Measurements from ENCODE around the gene ZEB1. TPM values are rescaled to one million over a fixed set of nuclear protein-coding genes. Genes with fewer than 3 reads are reported as not detected.

The ZEB1 gene
- total RNA-seq, 1 donor from 2014 or later, result 85.4 TPM

DNA sequence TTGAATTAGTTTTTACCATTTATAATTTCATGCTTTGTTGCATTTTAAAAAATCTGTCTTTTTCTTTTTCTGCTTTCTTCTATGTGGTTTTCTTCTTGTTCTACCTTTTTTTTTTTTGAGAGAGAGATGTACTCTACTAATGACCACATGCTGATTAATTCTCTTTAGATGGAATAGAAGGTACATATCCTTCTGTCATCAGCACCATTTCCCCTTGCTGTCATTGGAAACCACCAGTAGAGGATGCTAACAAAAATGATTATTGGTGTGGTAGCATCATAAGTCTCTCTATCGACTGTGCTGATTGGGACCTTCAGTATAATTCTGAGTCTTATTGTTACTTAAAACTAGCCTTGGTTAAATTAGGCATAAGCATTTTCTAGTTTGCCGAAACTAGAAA, 3.6 kb downstream of the ZEB1 start:
- Histone ChIP-seq H3K36me3 (no peaks in the 10 kb centered on the region), H3K27ac (replicated peaks) (peak overlapping the region; percentile 98), H3K4me3 (peak overlapping the region; percentile 96), H3K27me3 (ENCODE audit: low read depth) (no peaks in the 10 kb centered on the region), H3K9me3 (replicated peaks) (no peaks in the 10 kb centered on the region), H3K4me1 (peaks cover 80% of the 10 kb centered on the region)
- intact Hi-C loops (cut with micrococcal nuclease), result loop anchor here (5.0 kb wide), 1 partner anchor 485 kb away; no protein-coding TSS in a partner anchor
- no peak for DNase-seq
- TF ChIP-seq, protein P1, sequence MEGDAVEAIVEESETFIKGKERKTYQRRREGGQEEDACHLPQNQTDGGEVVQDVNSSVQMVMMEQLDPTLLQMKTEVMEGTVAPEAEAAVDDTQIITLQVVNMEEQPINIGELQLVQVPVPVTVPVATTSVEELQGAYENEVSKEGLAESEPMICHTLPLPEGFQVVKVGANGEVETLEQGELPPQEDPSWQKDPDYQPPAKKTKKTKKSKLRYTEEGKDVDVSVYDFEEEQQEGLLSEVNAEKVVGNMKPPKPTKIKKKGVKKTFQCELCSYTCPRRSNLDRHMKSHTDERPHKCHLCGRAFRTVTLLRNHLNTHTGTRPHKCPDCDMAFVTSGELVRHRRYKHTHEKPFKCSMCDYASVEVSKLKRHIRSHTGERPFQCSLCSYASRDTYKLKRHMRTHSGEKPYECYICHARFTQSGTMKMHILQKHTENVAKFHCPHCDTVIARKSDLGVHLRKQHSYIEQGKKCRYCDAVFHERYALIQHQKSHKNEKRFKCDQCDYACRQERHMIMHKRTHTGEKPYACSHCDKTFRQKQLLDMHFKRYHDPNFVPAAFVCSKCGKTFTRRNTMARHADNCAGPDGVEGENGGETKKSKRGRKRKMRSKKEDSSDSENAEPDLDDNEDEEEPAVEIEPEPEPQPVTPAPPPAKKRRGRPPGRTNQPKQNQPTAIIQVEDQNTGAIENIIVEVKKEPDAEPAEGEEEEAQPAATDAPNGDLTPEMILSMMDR (IDR thresholded peaks at IDR 0.05; ENCODE audit: borderline replicate concordance), result peak; percentile 54

DNA sequence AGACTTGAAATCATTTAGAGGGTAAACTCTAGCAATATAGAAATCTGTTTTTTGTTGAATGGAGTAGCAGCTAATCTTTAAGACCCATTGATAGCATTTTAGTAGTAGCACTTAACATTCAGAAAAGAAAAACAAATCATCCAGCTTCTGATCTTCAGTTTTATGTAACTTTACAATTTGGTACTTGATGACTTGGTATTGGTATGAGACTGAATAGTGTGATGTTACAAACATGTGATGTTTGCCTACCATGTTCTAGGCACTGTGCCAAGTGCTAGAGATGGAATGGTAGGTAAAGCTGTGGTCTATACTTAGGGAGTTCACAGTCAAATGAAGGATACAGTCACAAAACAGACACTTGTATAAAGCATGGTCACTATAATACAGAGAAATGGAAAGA, 21.3 kb downstream of the ZEB1 start:
- TF ChIP-seq, protein P1 (IDR thresholded peaks at IDR 0.05; ENCODE audit: borderline replicate concordance), result no peak
- peaks cover 52% of the 10 kb centered on the region for H3K4me1 ChIP-seq

DNA sequence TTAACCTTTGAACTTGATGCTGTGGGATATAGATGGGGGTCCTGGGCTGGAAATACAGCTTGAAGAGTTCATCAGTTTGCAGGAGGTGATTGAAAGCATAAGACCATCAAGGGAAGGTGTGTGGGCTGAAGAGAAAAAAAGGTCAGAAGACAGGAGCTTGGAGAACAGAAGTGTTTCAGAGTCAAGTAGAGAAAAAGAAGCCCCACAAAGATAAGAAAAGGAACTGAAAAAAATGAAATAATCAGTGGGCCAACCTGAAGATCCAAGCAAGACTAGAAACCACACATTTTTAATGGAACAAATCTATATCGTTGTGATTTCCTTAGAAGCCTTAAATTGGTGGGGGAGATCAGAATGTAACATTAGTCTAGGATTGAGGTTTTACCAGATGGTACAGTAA, 22.5 kb downstream of the ZEB1 start:
- peaks cover 64% of the 10 kb centered on the region for H3K4me1 ChIP-seq
- H3K4me3 ChIP-seq, result no peak overlapping the region
- intact Hi-C loops (cut with micrococcal nuclease), result no loop called here
- no peaks in the 10 kb centered on the region for H3K9me3 ChIP-seq (replicated peaks)
- DNase-seq, result no peak
- TF ChIP-seq, protein P1 (IDR thresholded peaks at IDR 0.05; ENCODE audit: borderline replicate concordance), result no peak
- H3K27ac ChIP-seq (replicated peaks), result no peak overlapping the region
- no peaks in the 10 kb centered on the region for H3K27me3 ChIP-seq (ENCODE audit: low read depth)
- H3K36me3 ChIP-seq, result no peaks in the 10 kb centered on the region

More for the DNA sequence above, 21.3 kb downstream of the ZEB1 start:
- no peak for DNase-seq
- H3K36me3 ChIP-seq, result no peaks in the 10 kb centered on the region
- H3K27me3 ChIP-seq (ENCODE audit: low read depth), result no peaks in the 10 kb centered on the region
- H3K4me3 ChIP-seq, result no peak overlapping the region
- intact Hi-C loops (cut with micrococcal nuclease), result no loop called here
- H3K27ac ChIP-seq (replicated peaks), result no peak overlapping the region
- H3K9me3 ChIP-seq (replicated peaks), result no peaks in the 10 kb centered on the region

DNA sequence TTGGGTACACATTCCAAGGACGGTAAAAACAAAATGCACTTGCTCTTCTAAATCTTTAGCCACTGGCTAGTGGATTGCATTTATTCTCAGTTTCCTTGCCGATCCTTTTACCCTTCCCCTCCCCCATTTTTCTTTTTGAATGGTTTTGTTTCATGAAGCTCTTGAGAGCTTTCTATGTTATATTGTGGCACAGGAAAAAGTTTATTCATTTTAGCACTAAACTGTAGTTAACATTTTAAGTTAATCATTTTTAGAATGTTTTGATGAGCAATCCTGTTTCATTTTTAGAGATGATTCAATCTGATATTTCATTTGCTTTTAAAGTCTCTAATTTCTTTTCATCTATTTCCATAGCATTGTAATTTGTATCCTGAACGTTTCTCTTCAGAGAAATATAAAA, 24.0 kb downstream of the ZEB1 start:
- Histone ChIP-seq H3K9me3 (replicated peaks) (no peaks in the 10 kb centered on the region), H3K36me3 (no peaks in the 10 kb centered on the region), H3K4me3 (no peak overlapping the region), H3K27ac (replicated peaks) (peak overlapping the region; percentile 14), H3K4me1 (peaks cover 79% of the 10 kb centered on the region), H3K27me3 (ENCODE audit: low read depth) (no peaks in the 10 kb centered on the region)
- TF ChIP-seq, protein P1 (IDR thresholded peaks at IDR 0.05; ENCODE audit: borderline replicate concordance), result no peak
- DNase-seq, result no peak
- intact Hi-C loops (cut with micrococcal nuclease), result no loop called here

DNA sequence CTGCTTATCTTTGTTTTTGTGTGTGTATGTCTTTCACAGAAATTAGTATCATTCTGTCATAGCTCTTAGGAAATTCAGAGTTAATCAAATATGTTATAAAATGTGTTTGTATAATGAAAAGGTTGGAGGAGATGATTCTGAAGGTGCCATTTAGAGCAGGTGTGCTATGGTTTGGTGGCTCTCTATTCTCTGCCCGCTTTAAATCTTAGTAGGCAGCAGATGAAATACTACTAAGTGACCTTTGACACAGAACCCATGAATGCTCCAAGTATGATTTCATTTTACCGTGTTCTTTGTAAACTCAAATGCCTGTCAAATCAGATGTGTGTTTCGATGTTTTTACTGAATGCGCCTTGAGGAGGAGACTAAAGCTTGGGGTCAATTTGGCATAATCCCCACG, 24.5 kb downstream of the ZEB1 start:
- Histone ChIP-seq H3K9me3 (replicated peaks) (no peaks in the 10 kb centered on the region), H3K4me3 (no peak overlapping the region), H3K27me3 (ENCODE audit: low read depth) (no peaks in the 10 kb centered on the region), H3K4me1 (peaks cover 84% of the 10 kb centered on the region), H3K36me3 (no peaks in the 10 kb centered on the region), H3K27ac (replicated peaks) (peak overlapping the region; percentile 14)
- intact Hi-C loops (cut with micrococcal nuclease), result no loop called here
- TF ChIP-seq, protein P1 (IDR thresholded peaks at IDR 0.05; ENCODE audit: borderline replicate concordance), result no peak
- no peak for DNase-seq

All from left ventricle myocardium inferior (tissue), 1 donor.